K562 (cell line): ENCODE data around the gene RAP2B. TPM values are rescaled to one million over a fixed set of nuclear protein-coding genes. Genes with fewer than 3 reads are reported as not detected.
A peak's percentile ranks its signal among the peaks of the same experiment; 100 is the strongest.

Source experiments
- CTBP1 ChIP-seq: fragments of 450-650 bp; IDR thresholded peaks from 2 replicates; pipeline ENCODE4 v1.6.1; 2016; ENCODE audit warnings: borderline replicate concordance
- DEAF1 ChIP-seq: fragments of 450-650 bp; formaldehyde crosslinking; IDR thresholded peaks from 2 replicates; pipeline ENCODE4 v1.4.0; 2020; ENCODE audit warnings: mild to moderate bottlenecking, moderate library complexity
- FIP1L1 ChIP-seq: fragments of 200-400 bp; formaldehyde crosslinking; IDR thresholded peaks from 2 replicates; pipeline ENCODE4 v1.6.1; 2018; ENCODE audit warnings: mild to moderate bottlenecking, low read depth, low read length; ENCODE audit not compliant: poor library complexity, severe bottlenecking
- HMG20A ChIP-seq: fragments of 450-650 bp; formaldehyde crosslinking; conservative IDR thresholded peaks from 2 replicates; pipeline ENCODE4 v1.4.0; 2020; ENCODE audit warnings: mild to moderate bottlenecking, mixed read lengths
- HMGN3 ChIP-seq: IDR thresholded peaks from 2 replicates; pipeline ENCODE4 v1.6.1; 2011; ENCODE audit warnings: borderline replicate concordance, low read depth, mild to moderate bottlenecking, mixed read lengths, low read length; ENCODE audit not compliant: insufficient read length; ENCODE audit errors: extremely low read depth
- HOMEZ ChIP-seq: fragments of 250-450 bp; sonication (Bioruptor Pico); IDR thresholded peaks from 2 replicates; pipeline ENCODE4 v1.4.0; 2020; ENCODE audit warnings: mild to moderate bottlenecking, moderate library complexity
- KDM1A ChIP-seq, 2 experiments: fragments of 450-650 bp; IDR thresholded peaks; 2 replicates each; pipeline ENCODE4 v1.6.1; 2016; ENCODE audit warnings: mild to moderate bottlenecking in 2 of 2
- KDM4B ChIP-seq, 2 experiments: fragments of 450-650 bp in 1 of 2; sonication (generic) in 1 of 2; IDR thresholded peaks; 2 replicates each; pipeline ENCODE4 v1.6.1; 2016 to 2017; ENCODE audit warnings: borderline replicate concordance in 2 of 2, antibody characterized with exemption in 1 of 2, low read depth in 1 of 2, mild to moderate bottlenecking in 1 of 2
- NCOA6 ChIP-seq: fragments of 450-650 bp; IDR thresholded peaks from 2 replicates; pipeline ENCODE4 v1.6.1; 2017; ENCODE audit warnings: mild to moderate bottlenecking
- PCBP2 ChIP-seq: fragments of 200-400 bp; formaldehyde crosslinking; IDR thresholded peaks from 2 replicates; pipeline ENCODE4 v1.6.1; 2018; ENCODE audit warnings: low read length, low read depth, mild to moderate bottlenecking, moderate library complexity; ENCODE audit not compliant: poor library complexity, severe bottlenecking
- RCOR1 ChIP-seq, 2 experiments: IDR thresholded peaks; 2 replicates each; pipeline ENCODE4 v1.6.1; 2012; ENCODE audit warnings: low read depth in 2 of 2, low read length in 2 of 2, borderline replicate concordance in 1 of 2, improper control_type of control experiment in 1 of 2
- SMAD4 ChIP-seq: fragments of 250-450 bp; sonication (Bioruptor Pico); conservative IDR thresholded peaks from 2 replicates; pipeline ENCODE4 v1.8.0; 2021; ENCODE audit warnings: inconsistent platforms, mild to moderate bottlenecking, moderate library complexity
- SMC3 ChIP-seq: conservative IDR thresholded peaks from 2 replicates; pipeline ENCODE4 v1.6.1; 2011; ENCODE audit warnings: low read depth, low read length, improper control_type of control experiment; ENCODE audit not compliant: insufficient read depth
- SP2 ChIP-seq: IDR thresholded peaks from 2 replicates; pipeline ENCODE4 v1.6.1; 2011; ENCODE audit warnings: mild to moderate bottlenecking, low read depth, low read length, moderate library complexity; ENCODE audit not compliant: poor library complexity, severe bottlenecking; ENCODE audit errors: extremely low read depth
- SRSF9 ChIP-seq: fragments of 200-400 bp; formaldehyde crosslinking; IDR thresholded peaks from 2 replicates; pipeline ENCODE4 v1.6.1; 2017; ENCODE audit warnings: low read depth, low read length, borderline replicate concordance
- THAP12 ChIP-seq: fragments of 250-450 bp; sonication (Bioruptor Pico); IDR thresholded peaks from 2 replicates; pipeline ENCODE4 v1.9.0; 2021; ENCODE audit warnings: mild to moderate bottlenecking, inconsistent platforms
- ZKSCAN8 ChIP-seq: fragments of 200-800 bp; sonication (Bioruptor generic); IDR thresholded peaks from 2 replicates; pipeline ENCODE4 v1.6.1; 2016; ENCODE audit warnings: missing genetic modification characterization, missing compliant biosample characterization
- ZNF184 ChIP-seq: sonication (generic); formaldehyde crosslinking; IDR thresholded peaks from 2 replicates; pipeline ENCODE4 v1.5.0; 2020; ENCODE audit warnings: missing genetic modification reagents
- ZNF239 ChIP-seq: fragments of 250-450 bp; sonication (Bioruptor Pico); IDR thresholded peaks from 2 replicates; pipeline ENCODE4 v1.4.0; 2020; ENCODE audit warnings: mild to moderate bottlenecking
- polyA plus RNA-seq, 8 experiments: library from polyadenylated mRNA; depleted of rRNA in 4 of 8; stranded (reverse) in 5 of 8; unstranded in 3 of 8; fragments of >200 nt; fragmentation: Nextera tagmentation in 2 of 8; fragmentation: Illumina TruSeq in 1 of 8; extraction: Ambion mirVana in 2 of 8; extraction: Trizol in 1 of 8; gene quantifications; 2 replicates each; pipeline versions ENCODE4 v1.2.1 to v1.2.3, GENCODE V29; 2011 to 2014; ENCODE audit warnings: inconsistent platforms in 1 of 8, missing spikeins in 1 of 8
- total RNA-seq, 7 experiments: library from RNA; depleted of rRNA in 6 of 7; stranded (reverse); fragments of >200 nt in 6 of 7; fragmentation: Illumina TruSeq in 2 of 7; extraction: Trizol in 2 of 7; gene quantifications; 2 replicates each; pipeline versions ENCODE4 v1.2.1 to v1.2.3, GENCODE V29; 2011 to 2021; ENCODE audit warnings: low replicate concordance in 1 of 7

Gene RAP2B
- total and polyA plus RNA-seq, 9 of the 15 experiments (the other 6 are each of a cell fraction or from before 2014, with no cell fraction given), result 9.4 to 31.2 (median 15.8) TPM

- no peak; the same call in 1 of the 2 replicates for TF ChIP-seq SMC3
- no peak for TF ChIP-seq ZKSCAN8 (CRISPR knock-in tag)
- TF ChIP-seq DEAF1, result no peak
- no peak; a peak in 1 of 4 replicates for TF ChIP-seq RCOR1 (IDR thresholded peaks at IDR 0.05; ENCODE audit: borderline replicate concordance in 1 of 2, low read depth in 2 of 2, low read length in 2 of 2)
- TF ChIP-seq HOMEZ (CRISPR knock-in tag), result no peak
- TF ChIP-seq FIP1L1, result peak; percentile 71
- no peak for TF ChIP-seq ZNF184 (CRISPR knock-in tag)
- TF ChIP-seq NCOA6, result no peak
- TF ChIP-seq KDM4B (IDR thresholded peaks at IDR 0.05; ENCODE audit: borderline replicate concordance in 2 of 2, low read depth in 1 of 2), result no peak
- TF ChIP-seq ZNF239 (CRISPR knock-in tag), result no peak
- peak; percentile 75 for TF ChIP-seq CTBP1
- no peak for TF ChIP-seq PCBP2
- peak; percentile 89 for TF ChIP-seq SMAD4
- TF ChIP-seq KDM1A (IDR thresholded peaks at IDR 0.05), result no peak
- TF ChIP-seq SRSF9, result no peak
- peak; percentile 97 for TF ChIP-seq THAP12 (CRISPR knock-in tag)
- no peak for TF ChIP-seq SP2
- no peak for TF ChIP-seq HMG20A (CRISPR knock-in tag)
- TF ChIP-seq HMGN3, result no peak
These were observed at the start of gene RAP2B (continued) for GRCh38 chr3:153161714-153162512.
